Measurements from ENCODE around the gene NUP93. TPM values are rescaled to one million over a fixed set of nuclear protein-coding genes. Genes with fewer than 3 reads are reported as not detected.

Gene NUP93
- total RNA-seq, 4 donors from 2014 or later, result 38.2 to 46.5 (median 41.2) TPM

DNA sequence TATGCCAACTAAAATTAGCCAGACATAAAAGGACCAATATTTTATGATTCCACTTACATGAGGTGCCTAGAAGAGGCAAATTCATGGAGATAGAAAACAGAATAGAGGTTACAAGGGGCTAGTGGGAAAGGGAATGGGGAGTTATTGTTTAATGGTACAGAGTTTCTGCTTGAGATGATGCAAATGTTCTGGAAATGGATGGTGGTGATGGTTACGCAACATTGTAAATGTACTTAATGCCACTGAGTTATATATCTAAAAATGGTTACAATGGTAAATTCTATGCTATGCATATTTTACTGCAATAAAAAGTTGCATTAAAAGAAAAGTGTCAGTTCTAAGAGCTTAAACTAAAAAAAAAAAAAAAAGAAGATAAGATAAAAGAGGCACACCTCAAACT, 29.7 kb upstream of the NUP93 start:
- intact Hi-C loops (cut with DNase I), result loop anchor here (10.0 kb wide), 2 partner anchors 115 to 185 kb away; partner anchors contain the start of gene MT3
- Histone ChIP-seq H3K27me3 (no peaks in the 10 kb centered on the region), H3K36me3 (no peaks in the 10 kb centered on the region), H3K4me1 (peaks cover 0 to 10% (median 6%) of the 10 kb centered on the region in 3 donors), H3K9me3 (peaks cover 0 to 5% (median 0%) of the 10 kb centered on the region in 3 donors), H3K27ac (no peak overlapping the region), H3K4me3 (no peak overlapping the region)
- TF ChIP-seq CTCF (IDR thresholded peaks at IDR 0.05) (no peak), POLR2A (IDR thresholded peaks at IDR 0.05) (no peak)
- no peak for DNase-seq
- WGBS, 2 donors, result 40 to 47% methylated on average over 1 of the region's 1 CpG

- Histone ChIP-seq H3K27ac (no peak overlapping the region), H3K9me3 (peaks cover 0 to 5% (median 0%) of the 10 kb centered on the region in 3 donors), H3K4me1 (peaks cover 0 to 10% (median 6%) of the 10 kb centered on the region in 3 donors), H3K27me3 (no peaks in the 10 kb centered on the region), H3K36me3 (no peaks in the 10 kb centered on the region), H3K4me3 (no peak overlapping the region)
- TF ChIP-seq POLR2A (IDR thresholded peaks at IDR 0.05), result no peak
- no peak for TF ChIP-seq CTCF (IDR thresholded peaks at IDR 0.05)
- 90 to 100% methylated on average over 1 of the region's 1 CpG for WGBS, 2 donors
- DNase-seq, result no peak
- intact Hi-C loops (cut with DNase I), result loop anchor here (10.0 kb wide), 2 partner anchors 116 to 186 kb away; partner anchors contain the start of gene MT3
Measured at GRCh38 chr16:56700631-56701030, 29.3 kb upstream of the NUP93 start.

DNA sequence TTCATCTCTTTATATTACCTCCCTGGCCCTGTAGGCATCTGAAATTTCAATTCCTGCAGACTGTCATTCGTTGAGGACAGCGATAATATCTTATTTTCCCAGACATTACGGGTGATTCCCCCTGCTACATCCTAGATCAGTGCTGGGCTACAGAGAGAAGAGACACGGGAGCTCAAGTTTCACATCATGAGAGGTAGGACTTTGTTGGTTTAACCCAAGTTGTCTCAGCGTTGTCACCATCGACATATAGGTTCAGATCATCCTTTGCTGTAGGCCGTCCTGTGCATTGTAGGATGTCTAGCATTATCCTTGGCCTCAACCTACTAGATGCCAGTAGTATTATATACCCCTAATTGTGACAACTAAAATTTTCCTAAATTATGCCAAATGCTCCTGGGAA, 28.4 kb upstream of the NUP93 start:
- intact Hi-C loops (cut with DNase I), result loop anchor here (10.0 kb wide), 2 partner anchors 117 to 187 kb away; partner anchors contain the start of gene MT3

DNA sequence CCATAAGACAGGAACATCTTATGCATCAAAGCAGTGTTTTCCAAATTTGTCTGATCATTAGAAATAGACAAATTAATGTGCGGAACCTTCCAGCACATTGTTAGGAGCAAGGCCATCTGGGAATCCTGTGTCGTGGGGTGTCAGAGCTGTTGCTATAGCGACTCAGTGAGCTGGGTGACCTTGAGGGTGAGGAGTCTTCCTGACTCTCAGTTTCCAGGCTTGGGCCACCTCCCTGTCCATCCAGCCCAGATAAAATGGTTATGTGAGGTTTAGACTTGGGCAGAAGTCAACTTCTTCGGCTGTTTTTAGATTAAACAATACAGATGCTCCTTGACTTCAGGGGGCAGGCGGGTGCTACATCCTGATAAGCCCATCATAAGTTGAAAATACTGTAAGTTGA, 27.1 kb upstream of the NUP93 start:
- peaks cover 0 to 10% (median 6%) of the 10 kb centered on the region in 3 donors for H3K4me1 ChIP-seq
- H3K4me3 ChIP-seq, result no peak overlapping the region
- no peaks in the 10 kb centered on the region for H3K27me3 ChIP-seq
- no peaks in the 10 kb centered on the region for H3K36me3 ChIP-seq
- TF ChIP-seq CTCF (IDR thresholded peaks at IDR 0.05) (no peak), POLR2A (IDR thresholded peaks at IDR 0.05) (no peak)
- WGBS, 2 donors, result 88 to 90% methylated on average over 5 of the region's 5 CpGs
- no peaks in the 10 kb centered on the region for H3K9me3 ChIP-seq
- no peak overlapping the region for H3K27ac ChIP-seq
- no peak for DNase-seq
- intact Hi-C loops (cut with DNase I), result loop anchor here (10.0 kb wide), 2 partner anchors 118 to 188 kb away; partner anchors contain the start of gene MT3

More for the DNA sequence above, 28.4 kb upstream of the NUP93 start:
- Histone ChIP-seq H3K27ac (peak overlapping the region in 1 of 4 donors; percentile 30), H3K9me3 (peaks cover 0 to 5% (median 0%) of the 10 kb centered on the region in 3 donors), H3K4me3 (no peak overlapping the region), H3K27me3 (no peaks in the 10 kb centered on the region), H3K36me3 (no peaks in the 10 kb centered on the region), H3K4me1 (peaks cover 0 to 10% (median 6%) of the 10 kb centered on the region in 3 donors)
- DNase-seq, result no peak
- TF ChIP-seq CTCF (IDR thresholded peaks at IDR 0.05), result no peak
- TF ChIP-seq POLR2A (IDR thresholded peaks at IDR 0.05), result no peak
- 82 to 86% methylated on average over 7 of the region's 7 CpGs for WGBS, 2 donors

DNA sequence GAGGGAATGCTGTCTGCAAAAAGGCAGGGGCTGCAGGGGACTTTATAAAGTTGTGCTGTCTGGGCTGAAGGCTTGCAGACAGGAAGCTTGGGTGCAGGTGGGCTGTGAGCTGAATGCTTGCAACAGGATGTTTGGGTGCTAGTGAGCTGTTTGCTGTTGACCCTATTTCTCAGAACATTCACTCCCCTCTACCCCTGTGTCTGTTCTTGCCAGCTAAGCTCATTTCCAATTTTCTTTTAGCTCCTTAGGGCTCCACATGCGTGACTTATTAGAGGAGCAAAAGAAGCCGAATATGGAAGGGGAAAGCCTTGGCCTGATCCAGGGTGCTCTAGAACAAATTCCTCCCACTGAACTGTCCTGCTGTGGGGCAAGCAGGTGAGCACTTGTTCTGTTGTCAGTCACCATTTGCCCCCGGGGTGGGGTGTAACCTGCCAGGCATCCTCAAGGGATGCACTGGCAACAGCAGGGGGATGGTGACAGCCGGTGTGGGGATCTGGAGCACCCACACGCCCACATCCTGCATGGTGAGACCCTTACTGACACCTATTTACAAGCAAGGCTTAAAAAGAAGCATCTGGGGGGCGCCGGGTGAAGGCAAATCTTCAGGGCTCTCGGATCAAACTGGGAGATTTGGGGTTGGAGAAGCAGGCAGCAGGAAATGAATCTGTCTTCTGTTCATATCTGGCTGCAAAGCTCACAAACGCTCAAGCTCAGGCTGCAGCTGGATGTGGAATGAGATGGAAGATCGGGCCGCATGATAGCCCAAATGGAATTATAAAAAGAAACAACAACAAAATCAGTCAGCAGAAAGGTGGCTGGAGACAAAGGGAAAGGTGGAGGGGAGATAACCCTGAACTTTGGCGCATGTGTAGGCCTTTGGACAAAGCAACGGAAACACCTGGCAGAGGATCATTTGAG, 21.1 kb upstream of the NUP93 start:
- no peaks in the 10 kb centered on the region for H3K36me3 ChIP-seq
- no peaks in the 10 kb centered on the region for H3K9me3 ChIP-seq
- no peak overlapping the region for H3K27ac ChIP-seq
- H3K27me3 ChIP-seq, result no peaks in the 10 kb centered on the region
- intact Hi-C loops (cut with DNase I), result loop anchor here (10.0 kb wide), 2 partner anchors 124 to 194 kb away; partner anchors contain the start of gene MT3
- H3K4me1 ChIP-seq, result peaks cover 0 to 13% (median 0%) of the 10 kb centered on the region in 3 donors
- DNase-seq, result no peak
- WGBS, 2 donors, result 48 to 61% methylated on average over 10 to 13 of the region's 13 CpGs
- TF ChIP-seq CTCF (IDR thresholded peaks at IDR 0.05) (no peak), POLR2A (IDR thresholded peaks at IDR 0.05) (no peak)
- peak overlapping the region in 1 of 4 donors; percentile 2 for H3K4me3 ChIP-seq
